CD8-positive, alpha-beta memory T cell (primary cell): Measurements from ENCODE around the gene AEBP1. TPM values are rescaled to one million over a fixed set of nuclear protein-coding genes. Genes with fewer than 3 reads are reported as not detected.

Experiments used
- CTCF ChIA-PET: fragments of 350-600 bp; sonication (Branson Sonifier 250); formaldehyde crosslinking; loops from one replicate; lab custom pipeline; 2021; ENCODE audit warnings: antibody characterized with exemption; lab: Charles Lee
- POLR2A ChIA-PET: fragments of 350-600 bp; sonication (Branson Sonifier 250); formaldehyde crosslinking; loops from one replicate; lab custom pipeline; 2021; ENCODE audit warnings: antibody characterized with exemption; lab: Charles Lee
- DNase-seq, 5 donors: peaks; one replicate each; pipeline versions ENCODE4 v3.0.0 to v3.0.0-alpha.2; 2020 to 2022; ENCODE audit warnings: mixed read lengths in 1 of 5
- H3K27ac ChIP-seq: one replicate; pipeline ENCODE4 v1.7.0; 2013; ENCODE audit warnings: low read depth, mild to moderate bottlenecking, low read length, moderate library complexity
- H3K27me3 ChIP-seq: 2 replicates; pipeline ENCODE4 v1.7.0; 2013; ENCODE audit warnings: low read length, mild to moderate bottlenecking; ENCODE audit not compliant: insufficient read depth, poor library complexity, severe bottlenecking
- H3K36me3 ChIP-seq: 2 replicates; pipeline ENCODE4 v1.7.0; 2013; ENCODE audit warnings: mild to moderate bottlenecking, low read length, moderate library complexity; ENCODE audit not compliant: insufficient read depth
- H3K4me1 ChIP-seq: 2 replicates; pipeline ENCODE4 v1.7.0; 2013; ENCODE audit warnings: mild to moderate bottlenecking, low read length, moderate library complexity; ENCODE audit not compliant: insufficient read depth
- H3K4me3 ChIP-seq: 2 replicates; pipeline ENCODE4 v1.7.0; 2013; ENCODE audit warnings: mild to moderate bottlenecking, low read length
- H3K9me3 ChIP-seq: 2 replicates; pipeline ENCODE4 v1.7.0; 2013; ENCODE audit warnings: mild to moderate bottlenecking, low read length
- H3K27ac Mint-ChIP-seq, 8 donors: one replicate each; pipeline ENCODE4 v1.8.0; 2020 to 2021; ENCODE audit warnings: mixed read lengths in 8 of 8, mild to moderate bottlenecking in 6 of 8, inconsistent platforms in 3 of 8, moderate library complexity in 3 of 8
- H3K27me3 Mint-ChIP-seq, 2 donors: one replicate each; pipeline ENCODE4 v1.8.0; 2020 to 2021; ENCODE audit warnings: mixed read lengths in 2 of 2, mild to moderate bottlenecking in 1 of 2, moderate library complexity in 1 of 2
- H3K36me3 Mint-ChIP-seq, 3 donors: one replicate each; pipeline ENCODE4 v1.8.0; 2020 to 2021; ENCODE audit warnings: mixed read lengths in 3 of 3, inconsistent platforms in 1 of 3, mild to moderate bottlenecking in 1 of 3
- H3K4me1 Mint-ChIP-seq, 3 donors: one replicate each; pipeline ENCODE4 v1.8.0; 2020 to 2021; ENCODE audit warnings: mixed read lengths in 3 of 3, inconsistent platforms in 1 of 3, mild to moderate bottlenecking in 1 of 3
- H3K4me3 Mint-ChIP-seq, 7 donors: one replicate each; pipeline ENCODE4 v1.8.0; 2020 to 2021; ENCODE audit warnings: mixed read lengths in 7 of 7, mild to moderate bottlenecking in 6 of 7, moderate library complexity in 4 of 7, inconsistent platforms in 2 of 7
- H3K9me3 Mint-ChIP-seq, 5 donors: one replicate each; pipeline ENCODE4 v1.8.0; 2020 to 2022; ENCODE audit warnings: mixed read lengths in 5 of 5, mild to moderate bottlenecking in 3 of 5, moderate library complexity in 2 of 5, inconsistent platforms in 1 of 5
- polyA plus RNA-seq: library from polyadenylated mRNA; unstranded; fragments of 300-500 nt; fragmentation: Illumina TruSeq; gene quantifications from one replicate; pipeline ENCODE4 v1.2.3, GENCODE V29; 2021
- total RNA-seq, 2 experiments: library from RNA; stranded (reverse); gene quantifications; one replicate each; pipeline ENCODE4 v1.2.3, GENCODE V29; 2021

The AEBP1 gene
- total and polyA plus RNA-seq, 3 experiments from 2014 or later, result 1.6 to 8.9 (median 8.4) TPM

GRCh38 chr7:44154703-44155102 is 50.6 kb downstream of the AEBP1 start:
- Mint-ChIP-seq H3K27ac (no peak overlapping the region), H3K4me1 (no peaks in the 10 kb centered on the region), H3K27me3 (peaks cover 3 to 4% of the 10 kb centered on the region in 2 donors), H3K4me3 (no peak overlapping the region), H3K36me3 (peaks cover 0 to 4% (median 0%) of the 10 kb centered on the region in 3 donors), H3K9me3 (no peaks in the 10 kb centered on the region)
- Histone ChIP-seq H3K4me3 (no peak overlapping the region), H3K4me1 (no peaks in the 10 kb centered on the region), H3K9me3 (no peaks in the 10 kb centered on the region), H3K27ac (no peak overlapping the region), H3K36me3 (no peaks in the 10 kb centered on the region), H3K27me3 (no peaks in the 10 kb centered on the region)
- ChIA-PET CTCF (interaction anchor here (1.1 kb wide), 1 partner anchor 12 kb away, joined by 3 read pairs; no protein-coding TSS in a partner anchor), POLR2A (no interaction called here)
- DNase-seq, result no peak

- peaks cover 0 to 4% (median 0%) of the 10 kb centered on the region in 3 donors for H3K36me3 Mint-ChIP-seq
- DNase-seq, result no peak
- H3K4me1 ChIP-seq, result no peaks in the 10 kb centered on the region
- H3K9me3 Mint-ChIP-seq, result no peaks in the 10 kb centered on the region
- H3K4me3 ChIP-seq, result no peak overlapping the region
- H3K4me3 Mint-ChIP-seq, result no peak overlapping the region
- no peak overlapping the region for H3K27ac ChIP-seq
- ChIA-PET CTCF (interaction anchor here (1.1 kb wide), 1 partner anchor 11 kb away, joined by 3 read pairs; no protein-coding TSS in a partner anchor), POLR2A (interaction anchor here (0.5 kb wide), 1 partner anchor 372 kb away, joined by 5 read pairs; no protein-coding TSS in a partner anchor)
- no peaks in the 10 kb centered on the region for H3K4me1 Mint-ChIP-seq
- no peaks in the 10 kb centered on the region for H3K36me3 ChIP-seq
- H3K27me3 ChIP-seq, result no peaks in the 10 kb centered on the region
- no peak overlapping the region for H3K27ac Mint-ChIP-seq
- H3K9me3 ChIP-seq, result no peaks in the 10 kb centered on the region
- H3K27me3 Mint-ChIP-seq, result peaks cover 3 to 4% of the 10 kb centered on the region in 2 donors
These were observed 51.3 kb downstream of the AEBP1 start for GRCh38 chr7:44155191-44156185.

- ChIA-PET CTCF (no interaction called here), POLR2A (no interaction called here)
- Histone ChIP-seq H3K9me3 (no peaks in the 10 kb centered on the region), H3K27ac (no peak overlapping the region), H3K27me3 (no peaks in the 10 kb centered on the region), H3K4me3 (no peak overlapping the region), H3K36me3 (no peaks in the 10 kb centered on the region), H3K4me1 (no peaks in the 10 kb centered on the region)
- no peak for DNase-seq
- Mint-ChIP-seq H3K36me3 (peaks cover 0 to 4% (median 0%) of the 10 kb centered on the region in 3 donors), H3K27me3 (peaks cover 3 to 4% of the 10 kb centered on the region in 2 donors), H3K4me3 (no peak overlapping the region), H3K4me1 (no peaks in the 10 kb centered on the region), H3K27ac (no peak overlapping the region), H3K9me3 (no peaks in the 10 kb centered on the region)
These were observed 52.4 kb downstream of the AEBP1 start for GRCh38 chr7:44156453-44157010.

- H3K4me1 Mint-ChIP-seq, result no peaks in the 10 kb centered on the region
- H3K27ac Mint-ChIP-seq, result no peak overlapping the region
- no peak overlapping the region for H3K4me3 Mint-ChIP-seq
- H3K36me3 Mint-ChIP-seq, result peaks cover 0 to 4% (median 0%) of the 10 kb centered on the region in 3 donors
- ChIA-PET POLR2A (no interaction called here), CTCF (no interaction called here)
- H3K27me3 Mint-ChIP-seq, result peaks cover 3 to 4% of the 10 kb centered on the region in 2 donors
- no peak overlapping the region for H3K27ac ChIP-seq
- H3K4me3 ChIP-seq, result no peak overlapping the region
- no peaks in the 10 kb centered on the region for H3K9me3 Mint-ChIP-seq
- no peaks in the 10 kb centered on the region for H3K36me3 ChIP-seq
- no peaks in the 10 kb centered on the region for H3K9me3 ChIP-seq
- no peak for DNase-seq
- H3K4me1 ChIP-seq, result no peaks in the 10 kb centered on the region
- H3K27me3 ChIP-seq, result no peaks in the 10 kb centered on the region
These were observed 53.3 kb downstream of the AEBP1 start for GRCh38 chr7:44157116-44158080.

GRCh38 chr7:44158096-44158872 is 54.1 kb downstream of the AEBP1 start:
- no peak for DNase-seq
- H3K27ac Mint-ChIP-seq, result no peak overlapping the region
- Histone ChIP-seq H3K4me3 (no peak overlapping the region), H3K9me3 (no peaks in the 10 kb centered on the region), H3K36me3 (no peaks in the 10 kb centered on the region), H3K4me1 (no peaks in the 10 kb centered on the region), H3K27ac (no peak overlapping the region), H3K27me3 (no peaks in the 10 kb centered on the region)
- no peaks in the 10 kb centered on the region for H3K9me3 Mint-ChIP-seq
- ChIA-PET POLR2A (no interaction called here), CTCF (no interaction called here)
- H3K4me3 Mint-ChIP-seq, result no peak overlapping the region
- H3K36me3 Mint-ChIP-seq, result peaks cover 0 to 4% (median 0%) of the 10 kb centered on the region in 3 donors
- no peaks in the 10 kb centered on the region for H3K4me1 Mint-ChIP-seq
- peaks cover 4 to 9% of the 10 kb centered on the region in 2 donors for H3K27me3 Mint-ChIP-seq

- Histone ChIP-seq H3K27me3 (no peaks in the 10 kb centered on the region), H3K27ac (no peak overlapping the region), H3K9me3 (no peaks in the 10 kb centered on the region), H3K4me3 (no peak overlapping the region), H3K4me1 (no peaks in the 10 kb centered on the region), H3K36me3 (no peaks in the 10 kb centered on the region)
- ChIA-PET CTCF (no interaction called here), POLR2A (no interaction called here)
- H3K36me3 Mint-ChIP-seq, result peaks cover 0 to 4% (median 0%) of the 10 kb centered on the region in 3 donors
- no peak overlapping the region for H3K27ac Mint-ChIP-seq
- peaks cover 0 to 2% (median 0%) of the 10 kb centered on the region in 5 donors for H3K9me3 Mint-ChIP-seq
- H3K4me1 Mint-ChIP-seq, result no peaks in the 10 kb centered on the region
- no peak for DNase-seq
- H3K27me3 Mint-ChIP-seq, result peaks cover 4 to 11% of the 10 kb centered on the region in 2 donors
- no peak overlapping the region for H3K4me3 Mint-ChIP-seq
These were observed 54.9 kb downstream of the AEBP1 start for GRCh38 chr7:44158873-44159631.
